ENCODE results near the gene CTIF. TPM values are rescaled to one million over a fixed set of nuclear protein-coding genes. Genes with fewer than 3 reads are reported as not detected.

Gene CTIF
- total RNA-seq, 2 experiments from 2014 or later = 0.06 to 0.38 TPM

GRCh38 chr18:48629730-48630324 is 91.0 kb downstream of the CTIF start:
- H3K27ac ChIP-seq (ENCODE audit: low read depth, low read length, poor library complexity, severe bottlenecking) = no peak overlapping the region
- ChIA-PET CTCF (ENCODE audit: unreplicated experiment) (no interaction called here), POLR2A (interaction anchor here (1.2 kb wide), 1 partner anchor 9 kb away, joined by 4 read pairs; no protein-coding TSS in a partner anchor)
- no peak for DNase-seq (ENCODE audit: low spot score)
- TF ChIP-seq EZH2phosphoT487 (IDR thresholded peaks at IDR 0.05; ENCODE audit: borderline replicate concordance, low read depth, low read length) (no peak), CTCF (conservative IDR thresholded peaks at IDR 0.05; ENCODE audit: low read length) (no peak)
- peaks cover 12% of the 10 kb centered on the region for H3K4me1 ChIP-seq (ENCODE audit: insufficient read depth, low read length, poor library complexity, severe bottlenecking)
- H3K4me2 ChIP-seq (ENCODE audit: low read length) = no peak overlapping the region
- no peaks in the 10 kb centered on the region for H3K9me3 ChIP-seq (ENCODE audit: low read length)
- H3K9me2 ChIP-seq (ENCODE audit: insufficient read depth, low read length) = no peaks in the 10 kb centered on the region
- H2AFZ ChIP-seq (ENCODE audit: low read length) = no peak overlapping the region
- no peaks in the 10 kb centered on the region for H4K20me1 ChIP-seq (ENCODE audit: insufficient read depth, low read length)
- BruUV-seq (replicated peaks) = no TSS peak
- H3K79me2 ChIP-seq (ENCODE audit: insufficient read depth, low read depth, low read length) = no peaks in the 10 kb centered on the region
- no peak overlapping the region for H3K4me3 ChIP-seq (ENCODE audit: low read depth, low read length, poor library complexity, severe bottlenecking)
- intact Hi-C loops (cut with micrococcal nuclease; ENCODE audit: unreplicated experiment) = no loop called here
- H3K36me3 ChIP-seq (ENCODE audit: insufficient read depth, low read length) = no peaks in the 10 kb centered on the region

- peaks cover 10% of the 10 kb centered on the region for H3K4me1 ChIP-seq (ENCODE audit: insufficient read depth, low read length, poor library complexity, severe bottlenecking)
- no peaks in the 10 kb centered on the region for H3K9me2 ChIP-seq (ENCODE audit: insufficient read depth, low read length)
- no peaks in the 10 kb centered on the region for H3K36me3 ChIP-seq (ENCODE audit: insufficient read depth, low read length)
- POLR2A ChIA-PET = no interaction called here
- H3K79me2 ChIP-seq (ENCODE audit: insufficient read depth, low read depth, low read length) = no peaks in the 10 kb centered on the region
- no peaks in the 10 kb centered on the region for H4K20me1 ChIP-seq (ENCODE audit: insufficient read depth, low read length)
- H2AFZ ChIP-seq (ENCODE audit: low read length) = no peak overlapping the region
- intact Hi-C loops (cut with micrococcal nuclease; ENCODE audit: unreplicated experiment) = no loop called here
- H3K4me3 ChIP-seq (ENCODE audit: low read depth, low read length, poor library complexity, severe bottlenecking) = no peak overlapping the region
- CTCF ChIA-PET (ENCODE audit: unreplicated experiment) = no interaction called here
- no peak overlapping the region for H3K27ac ChIP-seq (ENCODE audit: low read depth, low read length, poor library complexity, severe bottlenecking)
- BruUV-seq (replicated peaks) = no TSS peak
- H3K4me2 ChIP-seq (ENCODE audit: low read length) = no peak overlapping the region
- no peaks in the 10 kb centered on the region for H3K9me3 ChIP-seq (ENCODE audit: low read length)
- no peak for DNase-seq (ENCODE audit: low spot score)
- TF ChIP-seq CTCF (conservative IDR thresholded peaks at IDR 0.05; ENCODE audit: low read length) (no peak), EZH2phosphoT487 (IDR thresholded peaks at IDR 0.05; ENCODE audit: borderline replicate concordance, low read depth, low read length) (no peak)
These were observed 93.0 kb downstream of the CTIF start for GRCh38 chr18:48631851-48632250.

- POLR2A ChIA-PET = no interaction called here
- no peak for DNase-seq (ENCODE audit: low spot score)
- Histone ChIP-seq H3K36me3 (ENCODE audit: insufficient read depth, low read length) (no peaks in the 10 kb centered on the region), H3K4me2 (ENCODE audit: low read length) (no peak overlapping the region), H3K79me2 (ENCODE audit: insufficient read depth, low read depth, low read length) (no peaks in the 10 kb centered on the region), H3K9me3 (ENCODE audit: low read length) (no peaks in the 10 kb centered on the region), H3K4me3 (ENCODE audit: low read depth, low read length, poor library complexity, severe bottlenecking) (no peak overlapping the region), H2AFZ (ENCODE audit: low read length) (no peak overlapping the region), H3K4me1 (ENCODE audit: insufficient read depth, low read length, poor library complexity, severe bottlenecking) (peaks cover 10% of the 10 kb centered on the region), H3K27ac (ENCODE audit: low read depth, low read length, poor library complexity, severe bottlenecking) (no peak overlapping the region), H4K20me1 (ENCODE audit: insufficient read depth, low read length) (no peaks in the 10 kb centered on the region), H3K9me2 (ENCODE audit: insufficient read depth, low read length) (no peaks in the 10 kb centered on the region)
- intact Hi-C loops (cut with micrococcal nuclease; ENCODE audit: unreplicated experiment) = no loop called here
- CTCF ChIA-PET (ENCODE audit: unreplicated experiment) = no interaction called here
- TF ChIP-seq CTCF (conservative IDR thresholded peaks at IDR 0.05; ENCODE audit: low read length) (no peak), EZH2phosphoT487 (IDR thresholded peaks at IDR 0.05; ENCODE audit: borderline replicate concordance, low read depth, low read length) (no peak)
- no TSS peak for BruUV-seq (replicated peaks)
These were observed 93.9 kb downstream of the CTIF start for GRCh38 chr18:48632676-48633257.

All from OCI-LY7 (cell line).